Colon (tissue), 2 donors: Measurements from ENCODE around the gene SP2.

Experiments used
- FAIRE-seq: peaks from 2 replicates; lab custom pipeline; 2012; peaks lifted over from hg19 to GRCh38; lab: Jason Lieb, UNC
- donor health status: control.
- donor health status: control.

The SP2 gene

DNA sequence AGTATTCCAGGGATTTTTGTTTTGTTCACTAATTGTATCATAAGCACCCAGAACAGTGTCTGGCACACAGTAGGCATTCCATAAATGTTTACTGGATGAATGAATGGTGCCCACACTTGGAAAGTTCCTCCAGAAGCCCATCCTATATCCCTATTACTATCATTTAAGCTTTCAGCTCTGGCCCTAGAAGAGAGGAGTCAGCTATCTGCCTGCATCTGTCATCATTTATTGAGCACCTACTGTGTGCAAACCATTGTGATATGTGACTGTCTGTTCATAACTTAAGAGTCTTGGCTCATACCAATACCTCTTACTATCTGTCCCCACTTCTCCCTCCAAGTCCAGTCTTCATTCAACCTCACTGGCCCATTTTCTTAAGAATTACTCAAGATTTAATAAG is 25.0 kb upstream of the SP2 start:
- FAIRE-seq = no peak

DNA sequence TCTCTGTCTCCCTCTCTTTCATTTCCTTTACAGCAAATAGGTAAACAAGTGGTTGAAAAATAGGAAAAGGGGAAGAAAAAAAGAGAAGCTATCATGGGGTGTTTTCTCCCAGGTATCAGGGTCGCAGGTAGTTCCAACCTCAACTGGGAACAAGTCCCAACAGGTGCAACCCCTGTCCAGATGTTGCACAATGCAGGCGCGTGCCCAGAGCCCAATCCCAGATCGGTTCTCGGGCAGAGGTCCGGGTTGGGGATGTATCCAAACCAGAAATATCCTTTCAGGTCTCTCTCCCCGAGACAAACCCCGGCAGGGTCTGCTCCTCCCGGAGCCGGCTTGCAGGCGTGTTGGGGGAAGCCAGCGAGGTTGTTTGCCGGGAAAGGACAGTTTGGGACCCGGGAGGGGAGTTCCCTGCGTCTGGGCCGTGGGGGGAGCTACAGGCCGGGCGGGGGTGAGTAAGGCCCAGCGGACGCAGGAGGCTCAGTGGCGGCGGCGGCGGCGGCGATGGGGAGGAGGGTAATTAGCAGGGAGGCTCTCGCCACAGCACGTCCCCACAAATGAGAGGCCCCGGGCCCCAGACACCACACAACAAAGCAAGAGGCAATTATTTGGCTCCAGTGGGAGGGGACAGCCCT is 23.9 kb upstream of the SP2 start:
- no peak for FAIRE-seq

DNA sequence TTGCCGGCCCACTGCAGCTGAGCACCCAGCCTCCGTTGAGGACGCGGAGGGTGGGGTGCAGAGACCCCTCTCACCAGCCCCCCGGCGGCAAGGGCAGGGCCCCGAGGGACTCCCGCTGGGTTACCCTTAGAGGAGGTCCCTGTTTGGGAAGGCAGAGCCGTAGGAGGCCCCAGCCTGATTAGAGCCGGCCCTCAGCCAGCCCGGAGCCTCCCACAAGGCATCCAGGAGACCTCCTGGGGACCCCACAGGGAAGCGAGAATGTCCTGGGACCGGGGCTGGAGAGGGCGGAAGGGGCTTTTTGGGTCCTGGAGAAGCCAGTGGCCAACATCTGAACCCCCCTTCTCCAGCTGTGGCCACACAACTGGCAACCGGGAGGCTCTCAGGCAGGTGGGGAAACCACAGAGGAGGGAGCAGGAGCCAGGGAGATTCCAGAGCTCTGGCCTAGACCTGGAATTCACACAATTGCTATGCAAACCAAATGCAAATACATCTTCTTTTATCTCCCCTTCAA is 23.3 kb upstream of the SP2 start:
- FAIRE-seq = no peak

DNA sequence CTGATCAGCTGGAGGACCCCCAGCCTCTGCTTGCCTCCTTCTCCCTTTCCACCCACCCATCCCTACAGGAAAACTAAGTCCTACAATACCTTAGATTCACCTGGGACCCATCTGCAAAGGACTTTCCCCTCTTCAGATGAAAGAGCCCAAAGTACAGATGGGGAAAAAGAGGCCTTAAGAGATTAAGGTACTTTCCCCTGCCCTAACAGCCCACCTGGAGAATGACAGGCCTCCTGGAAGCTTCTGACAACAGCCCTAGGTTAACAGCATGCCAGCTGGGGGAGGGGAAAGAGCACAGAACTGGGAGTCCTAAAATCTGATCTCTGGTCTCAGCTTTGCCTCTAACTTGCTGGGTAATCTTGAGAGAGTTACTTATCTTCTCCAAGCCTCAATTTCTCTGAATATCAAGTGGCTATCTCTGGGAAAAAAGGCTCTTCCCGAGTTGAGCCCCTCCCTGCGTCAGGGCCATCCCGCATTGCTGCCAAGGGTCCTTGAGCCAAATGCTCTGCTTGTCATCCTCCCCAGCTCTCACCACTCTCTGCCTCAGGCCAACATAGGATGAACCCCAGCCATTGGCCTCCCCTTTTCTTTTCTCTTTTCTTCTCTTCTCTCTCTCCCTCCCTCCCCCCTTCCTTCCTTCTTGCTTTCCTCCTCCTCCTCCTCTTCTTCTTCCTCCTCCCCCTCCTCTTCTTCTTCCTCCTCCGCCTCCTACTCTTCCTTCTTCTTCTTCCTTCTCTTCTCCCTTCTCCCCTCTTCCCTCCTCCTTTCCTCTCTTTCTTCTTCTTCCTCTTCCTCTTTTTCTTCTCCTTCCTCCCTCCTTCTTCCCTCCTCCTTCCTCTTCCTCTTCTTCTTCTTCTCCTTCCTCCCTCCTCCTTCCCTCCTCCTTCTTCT is 22.6 kb upstream of the SP2 start:
- FAIRE-seq = no peak

DNA sequence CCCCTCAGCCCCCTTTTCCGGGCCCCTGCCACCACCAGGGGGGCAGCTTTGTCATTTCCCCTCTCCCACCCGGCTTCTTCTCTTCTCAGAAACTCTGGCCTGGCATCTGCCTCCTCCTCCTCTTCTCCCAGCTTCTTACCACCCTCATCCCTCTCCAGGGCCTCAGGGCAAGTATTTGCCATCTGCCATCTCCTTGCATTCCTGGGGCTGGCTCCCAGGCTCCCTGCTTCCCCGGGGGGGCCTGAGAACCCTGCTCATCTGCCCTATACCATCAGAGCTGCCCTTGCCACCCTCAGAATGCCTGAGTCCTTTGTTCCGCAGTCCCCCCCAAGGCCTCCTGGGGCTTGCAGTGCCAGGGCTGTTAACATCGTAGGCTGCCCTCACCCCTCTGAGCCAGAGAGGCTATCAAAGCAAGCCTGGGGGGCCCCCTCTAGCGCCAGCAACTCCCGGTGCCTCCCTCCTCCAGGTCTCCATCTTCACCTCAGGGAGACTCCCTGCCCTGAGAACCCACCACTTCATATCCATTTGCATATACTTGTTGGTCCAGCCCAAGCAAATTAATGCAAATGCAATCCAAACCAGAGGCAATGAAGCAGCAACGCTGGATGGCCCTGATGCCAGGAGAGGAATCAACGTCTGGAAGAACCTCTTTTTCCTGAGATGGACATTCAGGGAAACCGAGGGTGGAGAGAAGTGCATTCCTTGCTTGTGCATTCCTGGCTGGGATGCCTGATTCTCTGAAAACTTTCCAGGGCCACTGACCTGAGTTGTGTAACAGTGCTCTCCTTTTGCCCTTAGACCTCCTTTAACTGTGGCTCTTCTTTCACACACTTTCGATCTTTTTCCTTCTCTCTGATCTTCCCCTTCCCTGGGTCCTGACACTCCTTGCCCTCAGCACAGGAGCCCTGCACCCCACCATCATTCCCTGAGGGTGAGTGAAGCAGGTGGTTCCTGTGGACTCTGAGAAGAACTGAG is 20.7 kb upstream of the SP2 start:
- FAIRE-seq = no peak

DNA sequence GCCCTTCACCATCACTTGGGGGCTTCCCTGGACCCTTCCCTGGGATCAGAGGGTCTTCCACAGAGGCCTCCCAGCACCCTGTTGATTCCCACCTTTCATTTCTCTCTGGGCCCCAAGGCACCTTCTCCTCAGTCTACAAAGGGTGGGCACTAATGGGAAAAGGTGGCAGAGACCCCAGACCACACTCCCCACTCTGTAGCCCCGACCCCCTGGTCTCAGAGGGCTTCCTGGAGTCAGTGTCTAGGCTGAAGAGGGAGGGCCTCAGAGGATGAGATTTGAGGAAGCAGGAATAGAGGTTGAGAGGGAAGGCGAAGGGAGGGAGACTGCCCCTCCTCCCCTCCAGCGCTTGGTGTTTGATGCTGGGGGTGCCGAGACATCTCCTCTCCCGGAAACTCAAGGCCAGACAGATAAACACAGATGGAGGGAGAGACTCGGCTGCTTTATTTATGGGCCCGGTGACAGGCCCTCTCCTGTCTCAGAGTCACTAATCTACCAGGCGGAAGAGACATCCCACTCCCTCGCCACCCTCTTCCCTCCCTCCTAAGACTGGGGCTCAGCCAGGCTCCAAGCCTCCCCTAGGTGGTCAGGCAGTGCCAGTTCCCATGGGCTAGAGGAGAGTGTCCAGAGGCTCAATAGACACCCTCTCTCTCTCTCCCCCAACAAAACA is 18.5 kb upstream of the SP2 start:
- no peak for FAIRE-seq

DNA sequence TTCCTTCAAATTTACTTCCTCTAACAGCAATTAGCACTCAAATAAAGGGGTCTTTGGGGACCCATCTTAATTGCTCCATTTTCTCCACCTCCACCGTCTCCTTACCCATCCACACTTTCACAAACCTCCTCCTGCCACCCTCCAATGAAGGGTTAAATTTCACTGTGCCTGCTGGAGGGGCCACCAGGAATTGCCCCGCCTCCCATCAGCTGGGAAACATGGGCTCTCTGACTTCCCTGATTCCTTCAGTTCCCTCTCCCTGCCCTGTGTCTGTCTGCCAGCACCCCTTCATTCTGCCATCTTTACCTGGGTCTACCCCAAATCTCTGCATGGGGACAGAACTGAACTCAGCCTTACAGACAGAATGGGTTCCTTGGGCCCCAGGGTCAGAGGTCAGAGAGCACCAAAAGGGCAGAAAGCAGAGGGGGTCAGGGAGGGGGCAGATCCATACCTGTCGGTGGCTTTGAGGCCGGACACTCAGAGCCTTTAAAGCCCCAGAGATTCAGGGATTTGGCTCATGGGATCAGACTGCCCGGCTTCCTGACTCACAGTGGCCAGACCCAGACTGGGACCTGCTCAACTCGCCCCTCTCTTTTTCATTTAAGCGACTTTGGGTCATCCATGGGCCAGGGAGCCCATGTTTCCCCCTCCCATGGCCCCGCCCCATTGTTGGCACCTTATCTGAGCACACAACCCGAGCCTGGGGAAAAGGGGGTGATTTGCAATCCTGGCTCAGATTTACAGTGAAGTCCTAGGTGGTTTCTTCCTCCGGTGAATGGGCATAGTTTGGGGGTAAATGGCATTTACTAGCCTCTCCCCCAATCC is 17.6 kb upstream of the SP2 start:
- FAIRE-seq = no peak

DNA sequence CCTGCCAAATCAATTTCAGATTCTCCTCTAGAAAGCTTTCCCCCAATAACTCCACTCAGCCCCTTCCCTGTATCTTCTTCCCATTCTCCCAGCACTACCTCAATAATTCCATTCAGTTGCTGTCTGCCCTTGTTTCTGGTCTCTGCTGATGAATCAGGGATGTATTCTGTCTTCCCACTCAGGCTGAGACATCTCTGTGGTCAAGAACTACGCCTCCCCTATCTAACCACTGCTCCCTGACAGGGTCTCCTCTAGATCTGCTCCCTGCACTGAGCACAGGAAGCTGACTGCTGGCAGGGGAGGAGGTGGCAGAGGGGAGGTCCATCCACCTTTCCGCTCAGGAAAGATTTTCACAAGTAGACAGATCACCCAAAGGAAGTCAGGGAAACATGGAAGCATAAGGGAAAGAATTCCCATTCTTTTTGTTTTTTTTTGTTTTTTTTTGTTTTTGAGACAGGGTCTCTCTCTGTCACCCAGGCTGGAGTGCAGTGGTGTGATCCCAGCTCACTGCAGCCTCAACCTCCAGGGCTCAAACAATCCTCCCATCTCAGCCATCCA is 16.9 kb upstream of the SP2 start:
- no peak for FAIRE-seq

DNA sequence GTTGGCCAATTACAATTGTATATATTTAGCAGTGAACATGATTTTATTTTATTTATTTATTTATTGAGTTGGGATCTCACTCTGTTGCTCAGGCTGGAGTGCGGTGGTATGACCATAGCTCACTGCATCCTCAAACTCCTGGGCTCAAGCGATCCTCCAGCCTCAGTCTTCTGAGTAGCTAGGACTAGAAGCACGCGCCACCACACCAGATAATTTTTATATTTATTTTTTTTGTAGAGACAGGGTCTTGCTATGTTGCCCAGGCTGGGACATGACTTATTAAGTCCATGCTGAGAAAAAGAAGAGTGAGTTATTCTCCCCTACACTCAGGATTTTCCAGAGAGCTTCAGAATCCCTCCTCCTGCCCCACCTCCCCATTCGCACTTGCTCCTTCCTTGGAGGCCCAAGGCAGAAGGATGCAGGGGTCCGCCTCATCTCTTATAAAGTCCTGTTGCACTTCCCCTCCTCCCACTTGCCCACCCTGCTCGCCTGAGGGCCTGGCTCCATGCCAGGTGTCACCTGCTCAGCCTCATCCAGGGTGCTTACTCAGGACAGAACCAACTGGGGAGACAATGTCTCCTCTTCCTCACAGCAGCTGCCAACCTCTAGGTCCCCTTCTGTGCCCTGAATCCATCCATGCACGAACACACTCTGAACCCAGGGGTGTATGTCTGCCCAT is 16.1 kb upstream of the SP2 start:
- FAIRE-seq = no peak

DNA sequence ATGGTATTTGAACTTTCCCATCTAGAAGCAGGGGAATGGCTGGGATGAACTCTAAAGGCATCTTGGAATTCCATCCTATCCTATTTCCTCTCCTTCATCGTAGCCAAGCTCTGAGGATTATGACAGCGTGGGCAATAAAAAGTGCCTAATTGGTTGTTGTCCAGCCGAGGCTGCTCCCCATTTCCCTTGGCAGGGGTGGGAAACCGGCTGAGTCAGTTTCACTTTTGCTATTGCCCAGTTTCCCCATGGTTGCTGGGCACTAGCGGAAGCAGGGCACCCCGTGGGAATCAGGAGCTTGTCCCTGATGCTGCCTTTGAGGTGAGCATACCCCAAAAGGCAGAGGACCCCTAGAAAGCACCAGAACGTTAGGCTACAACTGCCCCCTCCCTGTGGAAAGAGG is 13.8 kb upstream of the SP2 start:
- no peak for FAIRE-seq

DNA sequence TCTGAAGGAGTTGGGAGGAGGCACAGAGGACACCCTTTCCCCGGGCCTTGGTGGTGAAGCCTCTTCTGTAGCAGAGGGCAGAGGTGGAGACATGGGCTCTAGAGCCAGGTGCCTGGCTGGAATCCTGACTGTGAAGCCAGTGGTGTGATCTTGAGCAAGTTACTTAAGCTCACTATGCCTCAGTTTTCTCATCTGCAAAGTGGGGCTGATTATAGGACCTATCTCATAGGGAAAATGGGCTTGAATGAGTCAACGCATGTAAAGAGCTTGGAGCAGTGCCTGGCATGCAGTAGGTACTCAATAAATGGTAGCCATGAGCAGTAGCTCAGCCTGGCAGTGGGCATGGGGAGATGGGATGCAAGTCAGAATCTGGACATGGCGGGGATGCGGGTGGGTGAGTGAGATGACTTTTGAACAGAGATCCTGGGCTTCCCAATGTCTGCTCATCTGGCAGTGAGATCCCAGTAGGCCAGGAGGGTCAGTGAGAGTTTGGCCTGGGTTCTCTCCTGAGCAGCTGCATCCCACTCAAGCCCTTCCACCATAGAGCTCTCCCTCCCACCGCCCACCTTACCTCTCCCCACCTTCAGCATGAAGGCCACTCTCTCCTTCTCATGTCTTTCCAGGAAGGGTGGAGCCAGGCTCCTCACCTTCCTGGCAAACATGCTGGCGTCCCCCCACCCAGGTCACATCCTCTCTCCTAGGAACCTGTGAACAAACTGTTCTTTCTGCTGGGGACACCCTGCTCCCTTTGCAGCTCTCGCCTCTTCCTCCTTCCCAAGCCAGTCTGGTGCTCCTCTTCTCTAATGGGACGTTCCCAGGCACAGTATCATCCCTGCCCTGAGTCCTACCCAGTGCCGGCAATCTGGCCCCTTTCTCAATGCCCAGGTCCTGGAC is 13.1 kb upstream of the SP2 start:
- FAIRE-seq = no peak

DNA sequence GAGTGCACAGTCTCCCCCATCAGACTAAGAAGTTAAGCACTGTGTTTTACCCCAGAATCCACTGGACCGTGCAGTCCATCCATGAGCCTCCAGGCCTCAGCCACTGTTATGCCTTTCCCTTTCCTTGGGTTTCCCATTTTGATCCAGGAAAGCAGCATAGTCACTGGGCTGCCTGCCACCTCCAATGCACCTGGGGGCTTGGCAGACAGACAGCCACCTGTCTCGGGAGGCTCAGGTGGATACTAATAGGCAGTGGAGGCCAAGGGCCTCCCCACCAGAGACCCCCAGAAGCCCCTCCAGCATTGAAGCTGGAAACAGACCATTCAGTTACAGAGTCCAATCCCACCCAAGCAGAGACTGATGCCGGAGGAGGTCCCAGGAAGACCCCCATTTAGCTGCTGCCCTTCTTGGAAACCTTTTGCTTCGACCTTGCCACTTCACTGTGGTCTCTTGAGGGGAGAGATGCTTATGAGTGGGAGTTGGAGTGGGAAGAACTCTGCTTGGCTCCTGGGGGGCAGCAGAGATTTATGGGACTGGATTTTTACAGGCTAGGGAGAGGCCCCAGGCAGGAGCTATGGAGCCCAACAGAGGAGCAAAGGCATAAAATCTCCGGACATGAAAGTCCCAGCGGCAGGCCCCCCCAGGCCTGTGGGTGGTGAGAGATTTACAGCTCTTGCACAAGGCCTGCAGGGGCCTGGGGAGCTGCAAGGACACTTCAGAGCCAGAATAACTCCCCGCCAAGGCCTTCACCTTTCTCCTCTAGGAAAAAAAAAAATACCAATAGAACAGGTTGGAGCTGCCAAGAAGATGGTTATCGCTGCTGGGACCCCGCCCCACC is 12.2 kb upstream of the SP2 start:
- FAIRE-seq = no peak

DNA sequence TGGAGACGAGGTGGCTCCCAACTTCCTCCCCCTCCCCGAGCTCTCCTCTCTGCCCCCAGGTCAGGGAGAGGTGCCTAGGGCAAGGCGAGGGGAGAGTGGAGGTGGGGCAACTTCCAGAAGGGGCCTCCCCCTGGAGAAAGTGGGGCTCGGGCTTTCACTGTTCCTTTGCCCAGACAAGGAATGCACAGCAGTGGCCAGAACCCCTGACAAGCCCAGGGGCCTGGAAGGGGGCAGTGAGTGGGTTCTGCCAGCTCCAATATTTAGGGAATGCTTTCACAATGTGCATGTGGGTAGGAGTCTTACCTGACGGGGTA is 11.7 kb upstream of the SP2 start:
- no peak for FAIRE-seq

DNA sequence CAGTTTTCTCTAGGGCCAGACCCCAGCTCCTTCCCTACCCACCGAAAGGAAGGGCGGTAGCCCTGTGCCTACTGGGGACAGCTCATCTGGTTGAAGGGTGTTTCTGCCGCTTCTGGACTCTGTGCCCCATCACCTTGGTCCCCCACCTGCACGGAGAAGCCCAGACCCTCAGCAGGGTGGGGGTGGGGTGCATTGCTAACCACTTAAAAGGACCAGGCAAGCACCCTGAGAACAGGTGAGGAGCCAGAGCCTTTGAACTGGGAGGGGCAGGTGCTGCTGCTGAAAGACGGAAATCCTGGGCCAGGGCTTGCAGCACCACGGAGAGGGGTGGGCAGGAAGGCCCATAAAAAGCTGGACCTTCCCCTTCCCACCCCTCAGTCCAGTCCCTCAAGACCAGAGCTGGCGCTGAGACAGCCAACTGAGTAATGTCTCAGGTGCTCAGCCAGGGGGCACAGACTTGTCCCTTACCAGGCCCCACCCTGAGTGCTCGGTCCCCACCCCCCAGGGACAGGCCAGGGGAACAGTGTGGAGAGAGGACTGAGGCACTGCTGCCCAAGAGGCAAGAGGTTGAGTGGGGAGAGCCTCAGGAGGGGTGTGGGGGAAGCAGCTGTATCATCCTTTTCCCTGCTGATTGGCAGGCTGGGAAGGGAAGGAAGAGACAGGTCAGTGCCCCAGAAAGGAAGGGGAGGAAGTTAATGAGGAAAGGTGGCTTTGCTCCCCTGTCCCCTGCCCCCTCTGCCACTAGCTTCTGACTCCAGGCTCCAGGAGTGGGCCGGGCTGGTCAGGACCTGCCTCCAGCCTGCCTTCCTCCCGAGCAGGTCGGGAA is 10.9 kb upstream of the SP2 start:
- FAIRE-seq = no peak

DNA sequence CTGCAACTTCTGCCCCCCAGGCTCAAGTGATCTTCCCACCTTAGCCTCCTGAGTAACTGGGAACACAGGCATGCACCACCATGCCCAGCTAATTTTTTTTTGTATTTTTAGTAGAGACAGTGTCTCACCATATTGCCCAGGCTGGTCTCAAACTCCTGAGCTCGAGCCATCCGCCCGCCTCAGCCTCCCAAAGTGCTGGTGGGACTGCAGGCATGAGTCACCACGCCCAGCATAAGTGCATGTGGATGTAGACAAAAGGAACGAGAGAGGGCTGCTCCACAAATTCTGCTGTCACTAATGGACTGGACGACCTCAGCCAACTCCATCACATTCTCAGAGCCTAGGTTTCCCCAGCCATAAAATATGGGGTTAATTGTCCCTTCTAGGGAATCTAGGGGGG is 7.7 kb upstream of the SP2 start:
- FAIRE-seq = no peak

DNA sequence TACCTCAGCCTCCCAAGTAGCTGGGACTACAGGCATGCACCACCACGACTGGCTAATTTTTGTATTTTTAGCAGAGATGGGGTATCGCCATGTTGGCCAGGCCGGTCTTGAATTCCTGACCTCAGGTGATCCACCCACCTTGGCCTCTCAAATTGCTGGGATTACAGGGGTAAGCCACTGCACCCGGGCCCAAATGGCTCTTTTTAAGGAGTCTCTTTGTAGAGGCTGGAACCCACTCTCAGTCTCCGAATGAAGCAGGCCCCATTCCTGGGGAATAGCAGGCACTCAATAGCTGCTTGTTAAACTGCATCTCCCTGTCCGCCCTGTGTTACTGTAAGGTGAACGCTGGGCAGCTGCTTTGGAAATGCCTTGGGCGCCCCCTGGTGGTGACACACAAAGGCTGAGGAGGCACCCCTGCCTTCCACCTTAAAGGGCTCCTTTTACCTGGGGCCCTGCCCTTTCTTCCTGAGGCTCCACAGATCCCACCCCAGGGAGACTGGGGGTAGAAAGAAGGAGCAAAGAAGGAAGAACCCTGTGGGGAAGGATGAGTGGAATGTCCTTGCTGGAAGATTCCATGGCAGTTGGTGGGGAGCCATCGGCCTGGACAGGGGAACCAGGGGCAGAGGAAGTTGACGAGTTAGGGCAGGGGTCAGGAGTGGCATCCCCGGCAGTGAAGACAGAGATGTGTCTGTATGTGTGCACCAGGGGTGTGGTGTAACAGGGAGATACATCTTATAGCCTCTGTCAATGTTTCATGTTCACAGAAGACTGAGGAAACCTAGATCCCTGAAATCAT is 6.1 kb upstream of the SP2 start:
- FAIRE-seq = no peak
